Measurements from ENCODE around the gene MYO15B. TPM values are rescaled to one million over a fixed set of nuclear protein-coding genes. Genes with fewer than 3 reads are reported as not detected.

MYO15B gene
- total RNA-seq: 100 to 1,000 TPM; 203 to 569 (median 292) TPM
- 100 to 1,000 TPM; 123 to 551 (median 402) TPM for polyA plus RNA-seq
- long read RNA-seq, donor 1, partial matches to known transcripts: 0 of 1 reads
- long read RNA-seq, donor 1, other reads (novel, unspliced or antisense): 0 of 1 reads
- long read RNA-seq, donor 2, partial matches to known transcripts: 0 of 4 reads
- long read RNA-seq, donor 2, other reads (novel, unspliced or antisense): 0 of 4 reads

- peaks cover 0 to 11% (median 0%) of the 10 kb centered on the region in 7 donors for H3K27me3 ChIP-seq (replicated peaks in 1 of 7)
- peak within 1 kb of the TSS; percentile 52 to 91 (median 70) for H3K4me3 ChIP-seq
- peak; percentile 95 for DNase-seq
- WGBS, 5 donors: 0 to 6% (median 2%) methylated on average over 29 to 82 of the region's 82 CpGs
- H3K4me1 ChIP-seq: peaks cover 6 to 44% (median 29%) of the 10 kb centered on the region in 6 donors
- H3K27ac ChIP-seq: peak within 1 kb of the TSS; percentile 93 to 98 (median 96)
- H3K36me3 ChIP-seq: peaks cover 0 to 30% (median 3%) of the 10 kb centered on the region in 6 donors
- intact Hi-C loops (cut with DNase I; ENCODE audit: low total_unique reads): loop anchor here (5.0 kb wide), 2 partner anchors 71 to 161 kb away; partner anchors contain the start of genes CASKIN2 and TSEN54
- no peaks in the 10 kb centered on the region for H3K9me3 ChIP-seq
- TF ChIP-seq POLR2A (IDR thresholded peaks at IDR 0.05) (peak in 1 of 3 donors; percentile 18), CTCF (IDR thresholded peaks at IDR 0.05 in 8 of 11, conservative IDR thresholded peaks at IDR 0.05 in 3 of 11) (peak in 10 of 11 experiments; percentile 37 to 66 (median 48)), POLR2AphosphoS5 (IDR thresholded peaks at IDR 0.05) (peak; percentile 73 to 87 (median 81))
Measured at GRCh38 chr17:75587675-75588595, at the start of gene MYO15B. TSS of gene MYO15B (plus strand) at chr17:75587800. CDS start at chr17:75588058, 258 bp downstream.

DNA sequence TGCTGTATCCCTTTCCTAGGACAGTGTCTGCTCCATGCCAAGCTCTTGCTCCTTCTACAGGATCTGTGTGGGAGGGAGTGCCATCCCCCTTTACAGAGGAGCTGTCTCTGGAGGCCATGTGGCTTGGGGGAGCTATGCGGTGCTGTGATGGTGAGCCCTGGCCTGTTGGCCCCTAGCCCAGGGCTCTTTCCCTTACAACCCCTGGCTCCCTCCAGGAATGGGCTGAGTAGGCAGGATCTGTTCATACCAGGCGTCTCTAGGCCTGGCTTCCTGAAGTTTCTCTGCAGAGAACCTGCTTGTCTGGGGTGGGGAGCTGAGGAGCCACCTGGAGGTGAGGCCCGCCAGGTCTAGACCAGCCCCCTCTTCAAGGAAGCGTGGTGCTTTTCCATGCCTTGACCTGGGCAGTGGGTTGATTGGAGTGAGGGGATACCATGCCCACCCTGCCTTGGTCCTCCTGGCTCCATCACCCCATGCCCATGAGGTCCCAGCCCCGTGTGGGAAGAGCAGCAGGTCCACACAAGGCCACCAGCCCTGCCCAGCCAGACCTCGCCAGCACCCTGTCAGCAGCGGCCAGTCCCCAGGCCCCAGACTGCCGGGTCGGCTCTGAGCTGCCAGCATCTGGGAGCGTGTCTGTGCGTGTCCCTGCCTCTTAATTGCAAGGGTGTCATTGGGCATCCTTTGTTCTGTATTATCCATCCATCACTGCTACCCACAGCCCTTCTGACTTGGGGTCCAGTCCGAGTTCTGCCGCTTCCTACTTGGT is 47.5 kb upstream of the MYO15B start:
- intact Hi-C loops (cut with DNase I; ENCODE audit: low total_unique reads): no loop called here
- TF ChIP-seq POLR2A (IDR thresholded peaks at IDR 0.05) (no peak), POLR2AphosphoS5 (IDR thresholded peaks at IDR 0.05) (peak in 1 of 3 donors; percentile 19), CTCF (IDR thresholded peaks at IDR 0.05 in 8 of 11, conservative IDR thresholded peaks at IDR 0.05 in 3 of 11) (no peak)
- Histone ChIP-seq H3K9me3 (no peaks in the 10 kb centered on the region), H3K36me3 (peaks cover 0 to 23% (median 0%) of the 10 kb centered on the region in 6 donors), H3K4me3 (no peak overlapping the region), H3K4me1 (peaks cover 0 to 63% (median 45%) of the 10 kb centered on the region in 6 donors), H3K27ac (peak overlapping the region in 4 of 8 donors; percentile 63 to 82 (median 74)), H3K27me3 (replicated peaks in 1 of 7) (no peaks in the 10 kb centered on the region)
- 79 to 96% (median 81%) methylated on average over 3 to 13 of the region's 13 CpGs for WGBS, 5 donors
- no peak for DNase-seq

- Histone ChIP-seq H3K9me3 (no peaks in the 10 kb centered on the region), H3K27ac (peak overlapping the region in 5 of 8 donors; percentile 63 to 82 (median 69))
- intact Hi-C loops (cut with DNase I; ENCODE audit: low total_unique reads): no loop called here
Measured at GRCh38 chr17:75540923-75541503, 46.6 kb upstream of the MYO15B start.

DNA sequence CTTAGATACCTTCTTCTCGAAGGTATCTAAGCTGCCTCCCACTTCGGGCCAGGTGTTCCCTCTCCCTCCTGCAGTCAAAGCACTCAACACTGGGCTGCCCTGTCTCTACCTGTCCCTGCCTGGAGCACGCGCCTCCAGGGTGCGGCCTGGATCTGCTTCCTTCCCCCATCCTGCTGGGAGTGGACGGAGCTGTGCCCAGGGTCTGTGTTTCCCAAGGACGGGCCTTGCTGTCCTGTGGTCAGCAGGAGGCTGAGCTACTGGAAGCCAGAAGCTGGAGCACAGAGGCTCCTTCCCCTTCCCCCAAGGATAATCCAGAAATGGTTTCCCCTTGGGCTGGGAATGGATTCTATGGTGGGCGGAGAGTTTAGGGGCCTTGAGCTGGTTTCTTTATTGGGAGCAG is 45.4 kb upstream of the MYO15B start:
- TF ChIP-seq POLR2AphosphoS5 (IDR thresholded peaks at IDR 0.05): peak; percentile 4 to 61 (median 49)
- no peak for TF ChIP-seq CTCF (IDR thresholded peaks at IDR 0.05 in 8 of 11, conservative IDR thresholded peaks at IDR 0.05 in 3 of 11)
- peak overlapping the region; percentile 41 to 82 (median 74) for H3K27ac ChIP-seq

More at GRCh38 chr17:75540923-75541503, 46.6 kb upstream of the MYO15B start:
- no peak for DNase-seq
- H3K36me3 ChIP-seq: peaks cover 0 to 23% (median 0%) of the 10 kb centered on the region in 6 donors
- no peak overlapping the region for H3K4me3 ChIP-seq
- 48 to 58% (median 54%) methylated on average over 4 of the region's 4 CpGs for WGBS, 5 donors
- H3K4me1 ChIP-seq: peaks cover 0 to 63% (median 39%) of the 10 kb centered on the region in 6 donors
- no peak for TF ChIP-seq POLR2A (IDR thresholded peaks at IDR 0.05)
- TF ChIP-seq POLR2AphosphoS5 (IDR thresholded peaks at IDR 0.05): peak in 2 of 3 donors; percentile 19 to 32
- H3K27me3 ChIP-seq (replicated peaks in 1 of 7): no peaks in the 10 kb centered on the region

More for the DNA sequence above, 45.4 kb upstream of the MYO15B start:
- WGBS, 5 donors: 66 to 89% (median 79%) methylated on average over 6 to 8 of the region's 8 CpGs
- Histone ChIP-seq H3K4me1 (peaks cover 0 to 61% (median 42%) of the 10 kb centered on the region in 6 donors), H3K27me3 (replicated peaks in 1 of 7) (no peaks in the 10 kb centered on the region), H3K36me3 (peaks cover 0 to 23% (median 0%) of the 10 kb centered on the region in 6 donors), H3K4me3 (no peak overlapping the region), H3K9me3 (no peaks in the 10 kb centered on the region)
- intact Hi-C loops (cut with DNase I; ENCODE audit: low total_unique reads): no loop called here
- DNase-seq: no peak

Measured in spleen (tissue), 13 donors.